CD8-positive, alpha-beta memory T cell (primary cell): Measurements from ENCODE around the gene IARS1. TPM values are rescaled to one million over a fixed set of nuclear protein-coding genes. Genes with fewer than 3 reads are reported as not detected.

Experiments
- CTCF ChIA-PET: fragments of 350-600 bp; sonication (Branson Sonifier 250); formaldehyde crosslinking; loops from one replicate; lab custom pipeline; 2021; ENCODE audit warnings: antibody characterized with exemption; lab: Charles Lee
- POLR2A ChIA-PET: fragments of 350-600 bp; sonication (Branson Sonifier 250); formaldehyde crosslinking; loops from one replicate; lab custom pipeline; 2021; ENCODE audit warnings: antibody characterized with exemption; lab: Charles Lee
- DNase-seq, 5 donors: peaks; one replicate each; pipeline versions ENCODE4 v3.0.0 to v3.0.0-alpha.2; 2020 to 2022; ENCODE audit warnings: mixed read lengths in 1 of 5
- H3K27ac ChIP-seq: one replicate; pipeline ENCODE4 v1.7.0; 2013; ENCODE audit warnings: low read depth, mild to moderate bottlenecking, low read length, moderate library complexity
- H3K27me3 ChIP-seq: 2 replicates; pipeline ENCODE4 v1.7.0; 2013; ENCODE audit warnings: low read length, mild to moderate bottlenecking; ENCODE audit not compliant: insufficient read depth, poor library complexity, severe bottlenecking
- H3K36me3 ChIP-seq: 2 replicates; pipeline ENCODE4 v1.7.0; 2013; ENCODE audit warnings: mild to moderate bottlenecking, low read length, moderate library complexity; ENCODE audit not compliant: insufficient read depth
- H3K4me1 ChIP-seq: 2 replicates; pipeline ENCODE4 v1.7.0; 2013; ENCODE audit warnings: mild to moderate bottlenecking, low read length, moderate library complexity; ENCODE audit not compliant: insufficient read depth
- H3K4me3 ChIP-seq: 2 replicates; pipeline ENCODE4 v1.7.0; 2013; ENCODE audit warnings: mild to moderate bottlenecking, low read length
- H3K9me3 ChIP-seq: 2 replicates; pipeline ENCODE4 v1.7.0; 2013; ENCODE audit warnings: mild to moderate bottlenecking, low read length
- H3K27ac Mint-ChIP-seq, 8 donors: one replicate each; pipeline ENCODE4 v1.8.0; 2020 to 2021; ENCODE audit warnings: mixed read lengths in 8 of 8, mild to moderate bottlenecking in 6 of 8, inconsistent platforms in 3 of 8, moderate library complexity in 3 of 8
- H3K27me3 Mint-ChIP-seq, 2 donors: one replicate each; pipeline ENCODE4 v1.8.0; 2020 to 2021; ENCODE audit warnings: mixed read lengths in 2 of 2, mild to moderate bottlenecking in 1 of 2, moderate library complexity in 1 of 2
- H3K36me3 Mint-ChIP-seq, 3 donors: one replicate each; pipeline ENCODE4 v1.8.0; 2020 to 2021; ENCODE audit warnings: mixed read lengths in 3 of 3, inconsistent platforms in 1 of 3, mild to moderate bottlenecking in 1 of 3
- H3K4me1 Mint-ChIP-seq, 3 donors: one replicate each; pipeline ENCODE4 v1.8.0; 2020 to 2021; ENCODE audit warnings: mixed read lengths in 3 of 3, inconsistent platforms in 1 of 3, mild to moderate bottlenecking in 1 of 3
- H3K4me3 Mint-ChIP-seq, 7 donors: one replicate each; pipeline ENCODE4 v1.8.0; 2020 to 2021; ENCODE audit warnings: mixed read lengths in 7 of 7, mild to moderate bottlenecking in 6 of 7, moderate library complexity in 4 of 7, inconsistent platforms in 2 of 7
- H3K9me3 Mint-ChIP-seq, 5 donors: one replicate each; pipeline ENCODE4 v1.8.0; 2020 to 2022; ENCODE audit warnings: mixed read lengths in 5 of 5, mild to moderate bottlenecking in 3 of 5, moderate library complexity in 2 of 5, inconsistent platforms in 1 of 5
- polyA plus RNA-seq: library from polyadenylated mRNA; unstranded; fragments of 300-500 nt; fragmentation: Illumina TruSeq; gene quantifications from one replicate; pipeline ENCODE4 v1.2.3, GENCODE V29; 2021
- total RNA-seq, 2 experiments: library from RNA; stranded (reverse); gene quantifications; one replicate each; pipeline ENCODE4 v1.2.3, GENCODE V29; 2021

IARS1 gene
- total and polyA plus RNA-seq, 3 experiments from 2014 or later = 60.3 to 230 (median 227) TPM

DNA sequence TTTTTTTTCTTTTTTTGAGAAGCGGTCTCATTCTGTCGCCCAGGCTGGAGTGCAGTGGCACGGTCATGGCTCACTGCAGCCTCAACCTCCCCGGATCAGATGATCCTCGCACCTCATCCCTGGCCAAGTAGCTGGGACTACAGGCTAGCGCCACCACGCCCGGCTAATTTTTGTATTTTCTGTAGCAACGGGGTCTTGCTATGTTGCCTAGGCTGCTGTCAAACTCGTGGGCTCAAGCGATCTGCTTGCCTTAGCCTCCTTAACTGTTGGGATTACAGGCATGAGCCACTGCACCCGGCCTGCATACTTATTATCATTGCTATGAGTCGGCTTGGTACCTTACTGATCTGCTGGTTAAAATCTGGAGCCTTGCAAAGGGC is 790 bp upstream of the IARS1 start:
- Histone ChIP-seq H3K36me3 (peaks cover 10% of the 10 kb centered on the region), H3K4me3 (peak overlapping the region; percentile 89), H3K9me3 (no peaks in the 10 kb centered on the region), H3K27me3 (no peaks in the 10 kb centered on the region), H3K4me1 (peaks cover 34% of the 10 kb centered on the region), H3K27ac (peak overlapping the region; percentile 95)
- Mint-ChIP-seq H3K27ac (peak overlapping the region; percentile 95 to 99 (median 98)), H3K4me1 (peaks cover 42 to 82% (median 66%) of the 10 kb centered on the region in 3 donors), H3K27me3 (no peaks in the 10 kb centered on the region), H3K36me3 (peaks cover 4 to 41% (median 14%) of the 10 kb centered on the region in 3 donors), H3K9me3 (no peaks in the 10 kb centered on the region), H3K4me3 (peak overlapping the region; percentile 96 to 99 (median 98))
- CTCF ChIA-PET = no interaction called here
- POLR2A ChIA-PET = no interaction called here
- DNase-seq = no peak

DNA sequence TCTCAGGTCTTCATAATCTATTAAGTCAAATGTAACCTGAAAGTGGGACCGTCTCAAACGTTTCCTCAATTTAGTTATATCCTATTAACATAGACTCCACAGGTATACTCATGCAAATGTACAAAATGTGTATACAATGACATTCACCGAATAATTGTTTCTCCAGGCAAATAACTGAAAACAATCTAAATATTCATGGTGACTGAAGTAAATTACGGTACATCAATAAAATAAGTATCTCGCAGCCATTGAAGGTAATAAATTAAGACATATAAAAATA is 482 bp downstream of the IARS1 start:
- peak overlapping the region; percentile 96 to 99 (median 98) for H3K4me3 Mint-ChIP-seq
- peaks cover 34% of the 10 kb centered on the region for H3K4me1 ChIP-seq

DNA sequence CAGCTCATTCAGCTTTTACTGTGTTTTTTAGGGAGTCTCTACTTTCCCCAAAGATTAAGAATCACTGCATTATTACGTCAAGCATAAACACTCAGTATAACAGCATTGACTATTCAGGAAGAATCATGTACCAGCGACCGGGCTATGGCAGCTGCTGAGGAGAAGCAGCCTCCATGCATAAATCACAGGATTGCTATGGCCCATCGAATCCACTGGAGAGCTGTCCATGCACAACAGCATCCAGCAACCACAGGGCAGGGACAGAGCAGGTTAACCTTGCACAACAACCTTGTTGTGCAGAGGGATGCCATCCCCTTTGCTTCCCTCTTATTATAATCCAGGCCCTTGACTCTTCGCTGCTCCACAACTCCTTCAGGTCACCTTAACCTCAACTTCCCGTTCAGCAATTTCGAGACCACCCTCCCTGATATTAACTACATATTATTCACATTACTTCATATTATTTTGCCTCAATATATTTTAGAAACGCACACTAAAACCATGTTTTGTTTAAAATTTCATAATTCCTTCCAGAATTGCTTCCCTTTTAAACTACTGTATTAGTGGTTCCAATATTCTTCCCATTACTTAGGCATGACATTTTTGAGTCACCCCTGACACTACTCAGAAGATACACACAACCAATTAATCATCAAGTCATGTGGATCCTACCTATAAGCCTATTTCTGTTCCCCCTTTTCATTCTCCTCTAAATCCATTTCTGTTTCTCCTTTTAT is 991 bp downstream of the IARS1 start:
- CTCF ChIA-PET = no interaction called here
- peaks cover 4 to 38% (median 12%) of the 10 kb centered on the region in 3 donors for H3K36me3 Mint-ChIP-seq

More for the DNA sequence above, 482 bp downstream of the IARS1 start:
- peaks cover 5% of the 10 kb centered on the region for H3K36me3 ChIP-seq
- no peaks in the 10 kb centered on the region for H3K9me3 ChIP-seq
- Mint-ChIP-seq H3K27ac (peak overlapping the region; percentile 85 to 99 (median 98)), H3K27me3 (no peaks in the 10 kb centered on the region), H3K9me3 (no peaks in the 10 kb centered on the region), H3K4me1 (peaks cover 44 to 80% (median 69%) of the 10 kb centered on the region in 3 donors), H3K36me3 (peaks cover 4 to 38% (median 12%) of the 10 kb centered on the region in 3 donors)
- peak overlapping the region; percentile 89 for H3K4me3 ChIP-seq
- ChIA-PET CTCF (no interaction called here), POLR2A (no interaction called here)
- peak overlapping the region; percentile 95 for H3K27ac ChIP-seq
- DNase-seq = no peak
- no peaks in the 10 kb centered on the region for H3K27me3 ChIP-seq

DNA sequence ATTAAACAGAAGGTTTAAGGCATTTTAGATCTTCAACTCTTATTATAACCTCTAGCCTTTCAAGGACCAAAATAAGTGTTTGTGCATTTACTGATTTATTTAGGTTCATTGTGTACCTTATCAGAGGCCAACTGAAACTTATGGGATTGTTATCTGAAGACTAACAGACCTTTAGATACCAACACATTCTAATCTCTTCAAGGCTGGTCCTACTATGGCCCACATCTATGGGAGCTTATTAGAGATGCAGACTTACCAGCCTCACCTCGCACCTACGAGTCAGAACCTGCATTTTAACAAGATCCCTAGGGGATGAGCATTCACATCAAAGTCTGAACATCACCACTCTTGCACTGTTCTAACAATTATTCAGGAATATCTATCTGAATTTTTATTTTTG is 1.9 kb downstream of the IARS1 start:
- POLR2A ChIA-PET = interaction anchor here (0.5 to 1.1 kb wide), 4 partner anchors 9 to 379 kb away, joined by 3 to 10 read pairs (median 6); partner anchors contain the start of gene CENPP

More for the DNA sequence above, 991 bp downstream of the IARS1 start:
- Mint-ChIP-seq H3K4me3 (peak overlapping the region; percentile 96 to 99 (median 98)), H3K27ac (peak overlapping the region; percentile 85 to 99 (median 98)), H3K9me3 (no peaks in the 10 kb centered on the region), H3K27me3 (no peaks in the 10 kb centered on the region), H3K4me1 (peaks cover 42 to 77% (median 64%) of the 10 kb centered on the region in 3 donors)
- no peaks in the 10 kb centered on the region for H3K9me3 ChIP-seq
- POLR2A ChIA-PET = interaction anchor here (0.8 to 1.1 kb wide), 2 partner anchors 10 to 34 kb away, joined by 5 to 8 read pairs; partner anchors contain the start of gene CENPP
- H3K36me3 ChIP-seq = no peaks in the 10 kb centered on the region
- H3K27ac ChIP-seq = peak overlapping the region; percentile 95
- H3K27me3 ChIP-seq = no peaks in the 10 kb centered on the region
- peaks cover 34% of the 10 kb centered on the region for H3K4me1 ChIP-seq
- H3K4me3 ChIP-seq = peak overlapping the region; percentile 89
- no peak for DNase-seq

DNA sequence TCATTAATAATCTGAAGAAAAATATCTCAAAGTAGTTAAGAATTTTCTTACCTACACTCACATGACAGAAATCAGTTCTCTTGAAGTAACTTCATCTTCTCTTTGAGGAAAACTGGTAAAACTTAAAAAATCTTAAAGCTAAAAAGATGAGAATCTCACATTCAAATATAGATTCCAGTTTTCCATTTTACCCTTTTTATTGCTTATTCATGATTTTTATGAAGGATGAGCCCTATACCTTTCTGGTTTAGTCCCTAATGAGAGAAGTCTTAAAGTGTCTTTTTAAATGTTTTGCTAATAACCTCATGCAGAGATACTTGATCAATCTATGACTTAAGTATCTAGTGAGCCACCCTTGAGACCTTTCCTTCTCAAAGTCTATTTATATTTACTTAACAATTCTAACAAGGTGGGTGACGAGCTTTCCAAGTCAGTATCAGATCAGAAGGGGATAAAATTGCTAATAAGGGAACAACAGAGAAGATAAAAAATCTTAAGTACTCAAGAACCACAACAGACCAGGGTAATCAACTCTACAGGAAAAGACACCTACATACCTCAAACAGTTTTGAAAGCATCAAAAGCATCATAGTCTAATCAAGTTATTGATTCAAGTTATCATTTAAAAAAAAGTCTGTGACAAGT is 2.6 kb downstream of the IARS1 start:
- no peak overlapping the region for H3K27ac ChIP-seq
- no peaks in the 10 kb centered on the region for H3K9me3 ChIP-seq
- H3K4me1 Mint-ChIP-seq = peaks cover 37 to 76% (median 58%) of the 10 kb centered on the region in 3 donors
- H3K36me3 ChIP-seq = no peaks in the 10 kb centered on the region
- no peaks in the 10 kb centered on the region for H3K27me3 ChIP-seq
- H3K27ac Mint-ChIP-seq = peak overlapping the region; percentile 11 to 95 (median 40)
- H3K4me3 Mint-ChIP-seq = peak overlapping the region in 5 of 7 donors; percentile 4 to 75 (median 29)
- CTCF ChIA-PET = no interaction called here
- no peak overlapping the region for H3K4me3 ChIP-seq
- no peaks in the 10 kb centered on the region for H3K9me3 Mint-ChIP-seq
- peaks cover 7 to 41% (median 9%) of the 10 kb centered on the region in 3 donors for H3K36me3 Mint-ChIP-seq
- DNase-seq = no peak
- POLR2A ChIA-PET = interaction anchor here (0.5 kb wide), 1 partner anchor 380 kb away, joined by 10 read pairs; no protein-coding TSS in a partner anchor
- H3K4me1 ChIP-seq = peaks cover 34% of the 10 kb centered on the region
- no peaks in the 10 kb centered on the region for H3K27me3 Mint-ChIP-seq

More for the DNA sequence above, 1.9 kb downstream of the IARS1 start:
- CTCF ChIA-PET = no interaction called here
- Mint-ChIP-seq H3K9me3 (no peaks in the 10 kb centered on the region), H3K27me3 (no peaks in the 10 kb centered on the region), H3K4me3 (peak overlapping the region in 3 of 7 donors; percentile 3 to 27 (median 16)), H3K36me3 (peaks cover 7 to 38% (median 9%) of the 10 kb centered on the region in 3 donors), H3K27ac (peak overlapping the region in 5 of 8 donors; percentile 1 to 95 (median 48)), H3K4me1 (peaks cover 37 to 76% (median 58%) of the 10 kb centered on the region in 3 donors)
- Histone ChIP-seq H3K4me3 (no peak overlapping the region), H3K9me3 (no peaks in the 10 kb centered on the region), H3K36me3 (no peaks in the 10 kb centered on the region), H3K4me1 (peaks cover 34% of the 10 kb centered on the region), H3K27ac (no peak overlapping the region), H3K27me3 (no peaks in the 10 kb centered on the region)
- no peak for DNase-seq

DNA sequence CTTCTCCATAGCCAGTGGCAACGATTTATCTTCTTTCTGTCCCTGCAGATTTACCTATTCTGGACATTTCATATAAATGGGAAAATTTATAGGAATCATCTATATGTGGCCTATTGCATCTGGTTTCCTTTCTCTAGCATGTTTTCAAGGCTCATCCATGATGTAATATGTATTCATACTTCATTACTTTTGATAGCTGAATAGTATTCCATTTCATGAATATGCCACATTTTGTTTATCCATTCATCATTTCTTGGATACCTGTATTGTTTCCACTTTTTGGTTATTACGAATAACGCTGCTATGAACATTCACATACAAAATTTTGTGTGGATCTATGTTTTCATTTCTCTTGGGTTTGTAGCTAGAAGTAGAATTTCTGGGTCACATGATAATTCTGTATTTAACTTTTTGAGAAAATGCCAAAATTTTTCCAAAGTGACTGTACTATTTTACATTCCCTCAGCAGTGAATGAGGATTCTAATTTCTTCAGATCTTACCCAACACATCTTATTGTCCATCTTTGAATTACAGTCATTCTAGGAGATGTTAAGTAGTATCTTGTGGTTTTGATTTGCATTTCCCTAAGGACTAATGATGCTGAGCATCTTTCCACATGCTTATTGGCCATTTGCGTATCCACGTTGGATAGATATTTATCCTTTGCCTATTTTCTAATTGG is 3.6 kb downstream of the IARS1 start:
- H3K36me3 ChIP-seq = peaks cover 7% of the 10 kb centered on the region
- DNase-seq = no peak
- no peak overlapping the region for H3K4me3 ChIP-seq
- no peaks in the 10 kb centered on the region for H3K9me3 Mint-ChIP-seq
- POLR2A ChIA-PET = no interaction called here
- no peaks in the 10 kb centered on the region for H3K9me3 ChIP-seq
- peaks cover 7 to 51% (median 10%) of the 10 kb centered on the region in 3 donors for H3K36me3 Mint-ChIP-seq
- no peaks in the 10 kb centered on the region for H3K27me3 Mint-ChIP-seq
- no peak overlapping the region for H3K27ac ChIP-seq
- H3K4me1 ChIP-seq = peaks cover 33% of the 10 kb centered on the region
- no peak overlapping the region for H3K27ac Mint-ChIP-seq
- no peaks in the 10 kb centered on the region for H3K27me3 ChIP-seq
- peaks cover 36 to 74% (median 53%) of the 10 kb centered on the region in 3 donors for H3K4me1 Mint-ChIP-seq
- peak overlapping the region in 1 of 7 donors; percentile 49 for H3K4me3 Mint-ChIP-seq
- CTCF ChIA-PET = no interaction called here

DNA sequence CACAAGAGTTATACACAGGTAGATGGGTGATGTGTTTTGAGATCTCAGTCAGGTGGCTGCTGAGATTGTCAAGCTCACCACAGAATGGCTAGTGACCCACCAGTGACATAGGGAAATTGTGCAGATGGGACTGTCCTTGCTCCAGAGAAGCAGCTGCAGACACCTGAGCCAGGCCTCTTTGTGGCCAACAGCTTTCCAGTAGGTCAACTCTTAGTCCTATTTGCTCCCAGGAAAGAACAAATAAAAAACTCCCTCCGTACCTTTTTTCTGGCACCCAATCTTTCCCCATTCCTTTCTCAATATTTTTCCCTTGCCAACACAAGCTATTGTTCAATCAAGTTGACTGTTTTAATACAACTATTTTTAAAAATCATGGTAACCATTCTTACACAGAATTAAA is 14.2 kb downstream of the IARS1 start:
- ChIA-PET CTCF (interaction anchor here (0.9 kb wide), 1 partner anchor 139 kb away, joined by 3 read pairs; no protein-coding TSS in a partner anchor), POLR2A (no interaction called here)
- no peak for DNase-seq
- H3K36me3 ChIP-seq = peaks cover 41% of the 10 kb centered on the region
- Mint-ChIP-seq H3K4me3 (peak overlapping the region in 1 of 7 donors; percentile 48), H3K36me3 (peaks cover 4 to 87% (median 30%) of the 10 kb centered on the region in 3 donors), H3K4me1 (peaks cover 28 to 37% (median 28%) of the 10 kb centered on the region in 3 donors), H3K9me3 (no peaks in the 10 kb centered on the region), H3K27ac (peak overlapping the region in 5 of 8 donors; percentile 10 to 72 (median 62)), H3K27me3 (no peaks in the 10 kb centered on the region)
- no peak overlapping the region for H3K27ac ChIP-seq
- peaks cover 18% of the 10 kb centered on the region for H3K4me1 ChIP-seq
- H3K9me3 ChIP-seq = no peaks in the 10 kb centered on the region
- no peak overlapping the region for H3K4me3 ChIP-seq
- H3K27me3 ChIP-seq = no peaks in the 10 kb centered on the region
